Hepatocyte (in vitro differentiated cells): ENCODE data around the gene NUB1.

ENCODE experiments used
- CTCF ChIP-seq: fragments of 200-600 bp; sonication (generic); IDR thresholded peaks from 2 replicates; pipeline ENCODE4 v1.5.1; 2016; ENCODE audit warnings: antibody characterized with exemption, mild to moderate bottlenecking; ENCODE audit not compliant: poor library complexity
- EZH2 ChIP-seq: fragments of 200-600 bp; sonication (generic); IDR thresholded peaks from 2 replicates; pipeline ENCODE4 v1.6.1; 2016; ENCODE audit warnings: antibody characterized with exemption, mild to moderate bottlenecking, borderline replicate concordance
- EZH2phosphoT487 ChIP-seq: fragments of 200-600 bp; sonication (generic); IDR thresholded peaks from one replicate; pipeline ENCODE4 v1.6.1; 2018; ENCODE audit warnings: antibody characterized with exemption, mild to moderate bottlenecking, low read depth, moderate library complexity; ENCODE audit not compliant: unreplicated experiment, severe bottlenecking

DNA sequence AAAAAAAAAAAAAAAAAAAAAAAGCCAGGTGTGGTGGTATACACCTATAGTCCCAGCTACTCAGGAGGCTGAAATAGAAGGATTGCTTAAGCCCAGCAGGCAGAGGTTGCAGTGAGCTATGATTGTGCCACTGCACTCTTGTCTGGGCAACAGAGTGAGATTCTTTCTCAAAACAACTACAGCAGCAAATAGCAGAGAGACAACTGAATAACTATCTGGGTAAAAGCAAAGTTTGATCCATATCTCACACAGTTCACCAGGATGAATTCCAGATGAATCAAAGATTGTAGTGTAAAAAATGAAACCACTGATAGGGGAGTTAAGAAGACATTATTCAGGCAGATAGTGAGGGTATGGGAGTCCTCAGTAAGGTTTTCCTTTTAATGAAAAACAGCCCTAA, 11.4 kb upstream of the NUB1 start:
- TF ChIP-seq CTCF: no peak
- TF ChIP-seq EZH2phosphoT487: no peak
- TF ChIP-seq EZH2: no peak
